IPS-18c (cell line): ENCODE data around the gene GNAT1.
"Not testable (repeated sequence)": the region's sequence is repeated elsewhere in the genome, so short reads cannot be mapped to it uniquely, and the experiment has no call there.

Experiments
- H3K4me3 ChIP-seq: 2 replicates; pipeline ENCODE4 v1.7.0; 2013; ENCODE audit warnings: low read depth, mild to moderate bottlenecking, low read length, moderate library complexity; ENCODE audit not compliant: insufficient read depth
- H3K9me3 ChIP-seq: one replicate; pipeline ENCODE4 v1.6.1; 2013; ENCODE audit warnings: mild to moderate bottlenecking, low read length, moderate library complexity; ENCODE audit not compliant: control insufficient read depth, insufficient read depth

Gene GNAT1

DNA sequence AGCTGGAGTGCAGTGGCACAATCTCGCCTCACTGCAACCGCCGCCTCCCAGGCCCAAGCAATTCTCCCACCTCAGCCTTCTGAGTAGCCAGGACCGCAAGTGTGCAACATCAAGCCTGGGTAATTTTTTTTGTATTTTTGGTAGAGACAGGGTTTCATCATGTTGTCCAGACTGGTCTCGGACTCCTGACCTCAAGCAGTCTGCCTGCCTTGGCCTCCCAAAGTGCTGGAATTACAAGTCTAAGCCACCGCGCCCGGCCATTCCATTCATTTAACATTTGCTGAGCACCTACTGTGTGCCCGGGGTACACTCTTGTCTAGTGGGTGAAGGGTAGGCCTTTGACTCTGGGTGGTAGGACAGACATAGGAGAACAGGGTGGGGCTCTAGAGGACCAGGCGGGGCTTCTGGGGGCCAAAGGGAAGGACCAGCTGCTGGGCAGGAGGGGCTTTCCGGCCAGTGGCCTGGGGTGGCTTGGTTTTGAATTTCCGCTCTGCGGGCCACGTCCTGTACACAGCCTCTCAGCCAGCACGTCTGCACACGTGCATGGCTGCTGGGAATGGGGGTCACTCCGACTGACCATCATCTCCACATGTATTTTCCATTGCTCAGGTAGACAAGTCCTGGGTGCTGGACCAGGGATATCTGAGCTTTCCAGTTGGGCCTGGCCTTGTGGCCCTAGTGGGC is 16.1 kb downstream of the GNAT1 start:
- H3K9me3 ChIP-seq = no peaks in the 10 kb centered on the region
- no peak overlapping the region for H3K4me3 ChIP-seq

DNA sequence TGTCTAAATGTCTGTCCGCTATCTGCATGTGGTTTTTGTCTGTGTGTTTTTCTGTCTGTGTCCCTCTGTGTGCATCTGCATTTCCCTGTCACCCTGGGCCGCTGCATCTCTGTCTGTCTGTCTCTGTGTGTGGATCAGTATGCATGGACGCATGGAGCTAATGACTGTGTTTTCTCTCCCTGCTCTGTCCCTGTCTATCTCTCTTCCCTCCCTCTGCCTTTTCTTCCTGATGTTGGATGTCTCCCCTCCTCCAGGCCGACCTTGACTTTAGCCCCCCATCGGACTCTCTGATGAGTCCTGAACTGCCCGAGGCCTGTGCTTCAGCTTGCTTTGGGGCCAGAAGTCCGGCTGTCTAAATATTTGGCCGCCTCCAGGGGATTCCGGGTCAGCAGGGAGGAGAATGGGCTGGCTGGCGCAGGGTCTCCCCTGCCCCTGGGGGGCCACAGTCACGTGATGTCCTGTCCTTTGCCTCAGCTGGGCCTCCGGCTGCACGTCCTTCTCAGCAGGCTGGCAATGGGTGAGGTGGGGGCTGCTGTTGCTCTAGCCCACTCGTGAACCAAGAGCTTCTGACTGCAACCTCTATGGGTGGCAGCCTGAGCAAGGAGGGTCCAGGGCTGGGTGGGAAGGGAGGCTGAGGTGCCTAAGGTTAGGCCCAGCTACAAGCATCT is 17.4 kb downstream of the GNAT1 start:
- Histone ChIP-seq H3K9me3 (no peaks in the 10 kb centered on the region), H3K4me3 (no peak overlapping the region)

- no peaks in the 10 kb centered on the region for H3K9me3 ChIP-seq
- no peak overlapping the region for H3K4me3 ChIP-seq
These were observed 18.7 kb downstream of the GNAT1 start for GRCh38 chr3:50210176-50210509.

DNA sequence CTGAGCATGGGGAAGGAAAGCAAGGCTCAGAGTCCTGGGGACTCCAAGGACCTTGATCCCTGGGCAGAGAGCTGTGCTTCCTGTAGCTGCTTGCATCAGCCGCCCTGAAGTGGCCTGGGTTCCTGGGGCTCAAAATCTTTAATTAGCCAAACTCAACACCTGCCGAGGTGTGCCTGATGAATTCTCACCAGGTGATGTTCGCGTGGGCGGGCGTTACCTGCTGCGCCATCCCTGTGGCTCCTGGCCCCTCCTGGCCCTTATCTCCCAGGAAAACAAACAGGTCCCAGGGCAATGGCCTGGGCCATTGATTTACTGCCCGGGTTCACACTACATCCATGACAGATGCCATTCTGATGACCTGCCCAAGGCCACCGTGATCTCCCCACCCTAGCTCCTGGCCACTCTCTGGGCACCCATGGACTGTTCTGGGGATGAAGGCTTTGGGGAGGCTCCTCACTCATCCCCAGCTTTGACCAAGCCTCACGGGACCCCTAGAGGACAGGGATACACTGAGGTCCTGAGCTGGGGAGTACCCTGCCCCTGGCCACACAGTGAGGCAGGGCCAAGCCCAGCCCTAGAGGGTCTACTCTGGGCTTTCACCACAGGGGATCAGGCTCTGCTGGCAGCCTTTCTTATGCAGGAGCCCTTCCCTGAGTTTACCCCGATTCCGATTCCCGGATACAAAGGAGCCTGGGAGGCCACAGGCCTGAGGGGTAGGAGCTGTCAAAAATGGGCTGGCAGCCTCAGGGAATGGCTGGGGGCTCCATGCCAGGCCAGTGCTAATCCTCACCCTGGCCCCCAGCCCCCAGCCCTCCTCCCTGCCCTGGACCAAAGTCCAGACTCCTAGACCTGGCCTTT is 19.3 kb downstream of the GNAT1 start:
- no peaks in the 10 kb centered on the region for H3K9me3 ChIP-seq
- H3K4me3 ChIP-seq = no peak overlapping the region

GRCh38 chr3:50211368-50211717 is 19.9 kb downstream of the GNAT1 start:
- H3K4me3 ChIP-seq, H3K9me3 ChIP-seq: not testable (repeated sequence)

DNA sequence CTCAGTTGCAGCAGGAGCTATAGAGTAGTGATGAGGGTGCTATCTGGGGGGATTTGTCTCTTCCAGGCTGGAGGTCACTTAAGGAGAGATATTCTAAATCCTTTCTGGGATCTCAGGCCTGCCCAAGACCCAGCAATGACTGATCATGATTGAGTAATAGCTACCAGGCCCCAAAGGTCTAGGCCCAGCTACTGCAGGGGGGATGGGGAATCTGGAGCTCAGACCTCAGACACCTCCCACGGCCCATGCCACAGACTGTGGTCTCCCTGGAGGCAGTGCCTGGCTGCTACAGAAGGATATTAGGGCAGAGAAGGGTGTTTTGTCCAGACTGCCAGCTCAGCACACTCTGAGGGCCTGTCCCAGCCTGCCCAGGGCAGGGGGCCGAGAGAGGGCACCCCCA is 20.5 kb downstream of the GNAT1 start:
- H3K4me3 ChIP-seq = no peak overlapping the region; the same call in 1 of the 2 replicates
- H3K9me3 ChIP-seq = no peaks in the 10 kb centered on the region

- Histone ChIP-seq H3K4me3 (no peak overlapping the region), H3K9me3 (no peaks in the 10 kb centered on the region)
These were observed 21.1 kb downstream of the GNAT1 start for GRCh38 chr3:50212502-50212901.

- H3K4me3 ChIP-seq = no peak overlapping the region
- no peaks in the 10 kb centered on the region for H3K9me3 ChIP-seq
These were observed 21.6 kb downstream of the GNAT1 start for GRCh38 chr3:50212971-50213370.

GRCh38 chr3:50213373-50213772 is 22.0 kb downstream of the GNAT1 start:
- H3K9me3 ChIP-seq = no peaks in the 10 kb centered on the region
- no peak overlapping the region for H3K4me3 ChIP-seq

- Histone ChIP-seq H3K4me3 (no peak overlapping the region), H3K9me3 (no peaks in the 10 kb centered on the region)
These were observed 23.4 kb downstream of the GNAT1 start for GRCh38 chr3:50214824-50215223.

GRCh38 chr3:50215529-50215928 is 24.1 kb downstream of the GNAT1 start:
- no peak overlapping the region for H3K4me3 ChIP-seq
- no peaks in the 10 kb centered on the region for H3K9me3 ChIP-seq

- no peak overlapping the region for H3K4me3 ChIP-seq
These were observed 26.3 kb downstream of the GNAT1 start for GRCh38 chr3:50217681-50218080.

GRCh38 chr3:50218448-50218847 is 27.0 kb downstream of the GNAT1 start:
- H3K4me3 ChIP-seq = no peak overlapping the region
- no peaks in the 10 kb centered on the region for H3K9me3 ChIP-seq

More at GRCh38 chr3:50217681-50218080, 26.3 kb downstream of the GNAT1 start:
- H3K9me3 ChIP-seq = no peaks in the 10 kb centered on the region

- H3K9me3 ChIP-seq = no peaks in the 10 kb centered on the region
- H3K4me3 ChIP-seq = no peak overlapping the region
These were observed 27.9 kb downstream of the GNAT1 start for GRCh38 chr3:50219285-50219684.

DNA sequence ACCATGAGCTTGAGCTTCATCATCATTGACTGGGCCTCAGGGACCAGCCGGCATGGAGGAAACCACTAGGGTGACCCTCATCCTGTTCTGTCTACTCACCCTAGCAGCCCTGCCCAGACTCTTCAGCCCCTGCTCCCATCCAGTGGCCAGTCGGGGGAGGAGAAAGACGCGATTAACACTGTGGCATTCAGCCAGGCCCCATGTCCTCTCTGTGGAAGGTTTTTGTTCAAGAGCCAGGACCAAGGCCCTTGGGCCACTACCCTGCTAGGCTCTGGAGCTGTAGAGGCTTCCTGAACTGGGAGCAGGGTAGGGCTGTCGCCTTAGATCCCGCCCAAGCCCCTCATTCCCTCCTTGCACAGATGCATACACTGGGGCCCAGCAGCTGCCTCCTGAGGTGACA is 28.7 kb downstream of the GNAT1 start:
- H3K9me3 ChIP-seq = no peaks in the 10 kb centered on the region

GRCh38 chr3:50221051-50221410 is 29.6 kb downstream of the GNAT1 start:
- H3K4me3 ChIP-seq = no peak overlapping the region
- no peaks in the 10 kb centered on the region for H3K9me3 ChIP-seq

More for the DNA sequence above, 28.7 kb downstream of the GNAT1 start:
- no peak overlapping the region for H3K4me3 ChIP-seq

DNA sequence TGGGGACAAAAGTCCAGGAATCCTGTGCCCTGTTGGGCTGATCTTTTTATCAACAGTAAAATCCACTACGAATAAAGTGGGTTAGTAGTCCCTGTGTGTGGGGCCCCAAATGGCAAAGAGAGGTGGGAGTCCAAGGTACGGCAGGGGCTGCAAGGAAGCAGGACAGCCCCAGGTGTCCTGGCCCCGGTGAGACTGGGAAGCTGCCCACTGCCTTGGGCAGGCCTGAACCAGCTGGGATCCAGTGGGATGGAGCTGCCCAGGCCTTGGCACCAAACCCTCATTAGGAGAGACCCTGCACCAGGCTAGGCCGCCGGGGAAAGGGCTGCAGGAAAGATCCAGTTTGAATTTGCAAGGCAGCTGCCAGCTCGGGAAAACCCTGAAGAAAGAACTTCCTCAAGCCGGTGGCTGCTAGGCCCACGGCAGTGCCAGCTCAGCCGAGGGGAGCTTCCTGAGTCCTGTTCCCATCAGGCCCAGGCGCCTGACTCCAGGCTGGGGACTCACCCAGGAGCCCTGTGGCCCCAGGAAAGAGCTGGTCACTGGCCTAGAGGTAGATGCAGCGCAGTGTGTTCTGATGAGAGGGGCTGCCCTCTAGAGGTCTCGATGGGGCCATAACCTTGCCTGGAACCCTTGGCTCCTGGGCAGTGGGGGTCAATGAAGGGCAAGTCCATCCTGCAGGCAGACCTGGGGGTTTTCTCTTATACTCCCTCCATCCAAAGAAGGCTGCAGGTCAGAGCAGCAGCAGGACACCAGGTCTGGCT is 30.2 kb downstream of the GNAT1 start:
- Histone ChIP-seq H3K9me3 (no peaks in the 10 kb centered on the region), H3K4me3 (no peak overlapping the region)

DNA sequence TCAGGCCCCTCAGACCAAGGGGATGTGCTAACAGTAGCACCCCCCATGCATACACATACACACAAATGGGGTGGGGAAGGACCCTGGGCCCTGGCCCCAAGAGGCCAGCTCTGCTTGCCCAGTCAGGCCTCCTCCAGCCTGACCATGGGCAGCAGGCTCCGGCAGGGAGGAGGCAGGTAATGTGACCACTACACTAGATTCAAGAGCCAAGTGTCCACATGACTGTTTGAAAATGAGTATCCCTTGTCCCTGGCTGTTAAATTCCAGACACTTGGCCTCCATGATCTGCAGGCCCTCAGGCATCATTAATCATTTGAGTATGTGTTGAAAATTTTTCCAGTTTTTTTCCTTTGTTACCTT is 30.7 kb downstream of the GNAT1 start:
- Histone ChIP-seq H3K4me3 (no peak overlapping the region), H3K9me3 (no peaks in the 10 kb centered on the region)
